Hematopoietic multipotent progenitor cell treated with erythropoietin and hydrocortisone succinate and interleukin-3 and kit ligand, for 4 days (in vitro differentiated cells): ENCODE measurements around the gene PIM3.
"Not testable (repeated sequence)": the region's sequence is repeated elsewhere in the genome, so short reads cannot be mapped to it uniquely, and the experiment has no call there.

Experiments used
- DNase-seq: peaks from one replicate; pipeline ENCODE4 v3.0.0-alpha.2; 2015

The PIM3 gene

DNA sequence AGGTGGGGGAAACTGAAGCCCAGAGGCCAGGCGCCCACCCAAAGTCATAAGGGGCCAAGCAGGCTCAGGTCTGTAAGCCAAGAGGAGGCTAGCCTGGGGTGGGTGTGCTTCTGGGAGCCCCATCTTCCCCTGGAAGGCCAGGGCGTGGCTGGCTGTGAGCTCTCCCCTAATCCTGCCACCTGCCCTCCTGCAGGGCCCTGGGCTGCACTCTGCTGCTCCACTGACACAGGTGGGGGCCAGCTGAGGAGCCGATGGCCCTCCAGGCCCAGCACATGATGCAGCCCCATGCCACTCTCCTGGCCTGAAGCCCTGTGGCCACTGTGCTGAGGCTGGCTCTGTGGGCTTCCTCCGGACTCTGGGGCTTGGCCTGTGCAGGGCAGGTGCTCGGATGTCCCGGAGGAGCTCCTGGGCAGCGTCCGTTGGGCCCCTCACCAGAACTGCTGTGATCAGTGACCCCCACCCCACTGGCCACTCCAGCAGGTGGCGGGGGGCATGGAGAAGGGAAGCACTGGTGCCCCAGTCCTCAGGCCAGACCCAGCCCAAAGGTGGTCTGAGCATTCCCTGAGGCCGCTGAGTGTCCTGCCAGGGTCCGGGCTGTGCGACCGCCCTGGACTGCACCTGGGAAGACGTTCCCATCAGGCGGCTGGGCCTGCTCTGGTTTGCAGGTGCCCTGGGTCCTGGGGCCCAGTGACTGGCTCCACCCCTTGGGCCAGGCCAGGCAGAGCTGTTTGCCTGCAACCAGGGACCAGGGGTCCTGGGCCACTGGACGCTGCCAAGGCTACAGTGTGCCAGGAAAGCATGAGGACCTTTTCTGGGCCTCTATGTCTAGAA lies 8.5 kb downstream of the PIM3 start:
- no peak for DNase-seq

DNA sequence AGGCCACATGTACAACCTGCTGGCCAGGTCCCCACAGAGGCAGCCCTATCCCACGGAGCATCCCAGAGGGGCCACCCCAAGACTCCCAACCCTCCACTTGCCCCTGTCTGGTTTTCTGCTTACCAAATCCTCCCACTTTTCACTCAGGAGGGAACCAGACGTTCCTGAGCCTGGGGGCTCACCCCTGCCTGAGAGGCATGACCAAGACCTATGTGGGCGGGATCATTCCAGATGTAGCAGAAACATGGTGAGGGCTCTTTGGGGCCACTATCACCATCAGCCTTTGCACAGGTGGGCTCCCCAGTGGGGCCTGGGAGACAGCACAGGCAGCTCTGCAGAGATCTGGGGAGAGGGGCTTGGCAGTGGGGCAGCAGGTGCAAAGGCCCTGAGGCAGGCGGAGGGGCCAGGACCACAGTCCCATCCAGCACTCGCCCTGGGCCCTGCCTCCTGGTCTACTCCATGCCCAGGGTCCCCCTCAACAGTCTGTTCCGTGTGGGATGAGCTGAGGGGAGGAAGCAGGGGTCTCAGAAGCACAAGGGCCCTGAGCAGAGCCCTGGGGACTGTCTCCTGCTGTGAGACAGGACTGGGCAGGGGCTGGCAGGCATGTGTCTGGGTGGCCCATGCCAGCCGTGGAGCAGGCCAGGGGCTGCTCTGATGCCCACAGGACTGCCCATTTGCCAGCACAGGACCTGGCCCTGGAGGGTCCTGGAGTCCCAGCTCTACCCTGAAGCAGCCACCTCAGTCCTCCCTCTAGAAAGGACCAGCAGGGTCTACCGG lies 9.4 kb downstream of the PIM3 start:
- no peak for DNase-seq

DNA sequence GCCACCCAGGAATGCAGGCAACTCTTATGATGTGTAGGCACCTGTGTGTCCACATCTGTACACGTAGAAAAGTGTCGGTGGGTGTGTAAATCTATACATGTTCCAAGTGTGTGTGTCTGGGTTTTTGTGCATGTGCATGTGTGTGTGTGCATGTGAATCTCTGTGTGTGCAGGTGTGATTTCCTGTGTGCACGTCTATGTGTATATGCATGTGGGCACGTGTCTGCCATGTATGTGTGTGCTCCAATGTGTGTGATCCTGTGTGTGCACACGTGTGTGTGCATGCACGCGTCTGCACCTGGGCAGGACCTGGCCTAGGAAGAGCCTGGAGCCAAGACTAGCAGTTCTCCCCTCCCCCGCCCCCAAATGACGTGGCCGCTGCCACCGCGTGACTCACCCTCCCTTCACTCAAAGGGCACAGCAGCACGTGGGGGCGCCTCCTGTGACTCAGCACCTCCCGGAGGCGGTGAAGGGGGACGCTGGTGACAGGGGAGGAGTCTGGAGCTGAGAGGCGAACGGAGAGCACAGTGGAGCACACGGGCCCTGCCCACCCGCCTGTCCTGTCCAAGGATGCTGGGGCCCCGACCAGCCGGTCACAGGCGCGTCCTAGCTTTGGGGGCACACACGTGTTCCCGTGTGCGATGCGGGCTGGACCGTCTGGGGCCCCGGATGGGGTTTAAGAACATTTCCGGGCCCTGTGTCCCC lies 10.1 kb downstream of the PIM3 start:
- peak; percentile 99 for DNase-seq

DNA sequence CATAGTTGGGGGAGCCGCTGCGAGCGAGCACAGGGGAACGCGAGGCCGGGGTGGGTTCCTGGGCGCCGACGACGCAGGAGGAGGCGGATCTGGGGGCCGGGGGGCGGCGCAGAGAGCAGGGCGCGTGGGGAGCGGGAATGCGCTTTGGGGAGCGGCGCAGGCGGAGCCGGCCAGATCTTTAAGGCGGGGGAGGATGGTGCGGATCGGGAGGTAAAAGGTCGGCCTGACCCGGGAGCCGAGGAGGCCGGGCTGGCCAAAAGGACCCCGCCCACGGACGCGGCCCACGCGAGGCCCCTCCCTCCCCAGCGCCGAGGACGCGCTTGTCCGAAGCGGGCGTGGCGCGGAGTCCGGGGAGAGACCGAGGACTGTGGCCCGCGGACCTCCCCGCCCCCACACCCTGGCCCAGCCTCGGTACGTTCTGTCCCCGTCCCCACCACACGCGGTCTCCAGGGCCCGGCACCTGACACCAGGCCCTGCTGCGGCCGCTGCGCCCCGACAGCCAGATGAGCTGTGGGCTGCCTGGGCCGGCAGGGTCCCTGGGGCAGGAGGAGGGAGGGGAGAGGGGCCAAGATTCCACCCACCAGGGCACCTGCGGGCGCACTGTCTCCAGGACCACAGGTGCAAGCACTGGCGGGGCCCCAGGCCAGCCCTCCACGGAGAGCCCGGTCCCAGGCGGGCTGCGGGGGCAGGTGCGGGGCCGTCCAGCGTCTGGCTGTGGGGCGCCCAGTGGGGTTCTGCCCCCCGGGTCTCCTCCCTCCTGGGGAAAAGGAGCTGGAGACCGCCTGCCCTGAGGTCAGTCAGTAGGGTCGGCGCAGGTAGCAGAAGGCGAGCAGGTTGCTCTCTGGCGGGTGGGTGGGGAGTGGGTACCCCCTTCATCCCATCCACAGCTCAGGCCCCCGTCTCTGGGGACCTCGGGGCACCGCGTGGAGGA lies 10.9 kb downstream of the PIM3 start:
- DNase-seq = peak; percentile 65

DNA sequence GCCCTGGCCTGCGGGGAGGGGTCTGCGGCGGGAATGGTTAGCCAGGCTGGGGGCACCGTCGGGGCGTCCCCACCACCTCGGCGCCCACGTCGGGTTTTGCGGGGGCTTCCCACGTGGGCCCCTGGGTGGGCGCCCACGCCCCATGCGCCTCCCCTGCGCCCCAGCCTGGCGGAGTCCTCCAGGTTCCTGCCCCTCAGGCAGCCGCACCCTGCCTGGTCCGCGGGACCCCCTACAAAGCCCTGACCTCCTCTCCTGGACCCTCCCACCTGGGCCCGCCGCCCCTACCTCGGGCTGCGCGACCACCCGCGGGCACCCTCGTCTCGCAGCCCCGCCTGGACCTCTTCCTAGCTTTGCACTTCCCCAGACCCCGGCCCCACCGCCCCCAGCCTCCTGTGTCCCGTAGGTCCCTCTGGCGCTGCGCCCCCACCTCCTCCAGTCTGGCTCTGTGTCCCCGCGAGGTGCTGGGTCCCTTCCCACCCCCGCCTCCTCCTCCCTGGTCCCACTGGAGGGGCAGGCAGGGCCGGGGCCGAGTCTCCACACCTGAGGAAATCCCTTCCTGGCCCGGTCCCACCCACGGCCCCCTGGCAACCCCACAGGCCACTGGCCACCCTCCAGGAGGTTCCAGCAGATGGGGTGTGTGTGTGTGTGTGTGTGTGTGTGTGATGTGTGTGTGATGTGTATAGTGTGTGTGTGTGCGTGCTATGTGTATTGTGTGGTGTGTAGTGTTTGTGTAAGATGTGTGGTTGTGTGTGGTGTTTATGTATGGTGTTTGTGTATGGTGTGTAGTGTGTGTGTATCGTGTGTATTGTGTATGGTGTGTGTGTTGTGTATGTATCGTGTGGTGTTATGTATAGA lies 11.8 kb downstream of the PIM3 start:
- DNase-seq = no peak

DNA sequence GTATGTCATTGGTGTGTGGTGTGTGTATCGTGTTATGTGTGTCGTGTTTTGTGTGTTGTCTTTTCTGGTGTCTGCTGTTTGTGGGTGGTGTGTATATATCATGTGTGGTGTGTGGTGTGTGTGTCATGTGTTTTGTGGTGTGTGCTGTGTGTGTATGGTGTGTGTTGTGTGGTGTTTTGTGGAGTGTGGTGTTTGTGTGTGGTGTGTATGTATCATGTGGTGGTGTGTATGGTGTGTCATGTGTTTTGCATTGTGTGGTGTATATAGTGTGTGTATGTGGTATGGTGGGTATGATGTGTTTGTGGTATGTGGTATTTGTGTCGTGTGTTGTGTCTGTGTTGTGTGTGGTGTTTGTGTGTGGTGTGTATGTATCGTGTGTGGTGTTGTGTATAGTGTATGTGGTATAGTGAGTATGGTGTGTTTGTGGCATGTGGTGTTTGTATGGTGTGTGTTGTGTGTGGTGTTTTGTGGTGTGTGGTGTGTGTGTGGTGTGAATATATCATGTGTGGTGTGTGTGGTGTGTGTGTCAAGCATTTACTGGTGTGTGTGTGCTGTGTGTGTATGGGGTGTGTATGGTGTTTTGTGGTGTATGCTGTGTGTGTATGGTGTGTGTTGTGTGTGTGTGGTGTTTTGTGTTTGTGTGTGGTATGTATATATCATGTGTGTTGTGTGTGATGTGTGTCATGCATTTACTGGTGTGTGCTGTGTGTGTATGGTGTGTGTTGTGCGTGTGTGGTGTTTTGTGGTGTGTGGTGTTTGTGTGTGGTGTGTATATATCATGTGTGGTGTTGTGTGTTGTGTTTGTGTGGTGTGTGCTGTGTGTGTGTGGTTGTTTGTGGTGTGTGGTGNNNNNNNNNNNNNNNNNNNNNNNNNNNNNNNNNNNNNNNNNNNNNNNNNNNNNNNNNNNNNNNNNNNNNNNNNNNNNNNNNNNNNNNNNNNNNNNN lies 12.7 kb downstream of the PIM3 start:
- DNase-seq = no peak

DNA sequence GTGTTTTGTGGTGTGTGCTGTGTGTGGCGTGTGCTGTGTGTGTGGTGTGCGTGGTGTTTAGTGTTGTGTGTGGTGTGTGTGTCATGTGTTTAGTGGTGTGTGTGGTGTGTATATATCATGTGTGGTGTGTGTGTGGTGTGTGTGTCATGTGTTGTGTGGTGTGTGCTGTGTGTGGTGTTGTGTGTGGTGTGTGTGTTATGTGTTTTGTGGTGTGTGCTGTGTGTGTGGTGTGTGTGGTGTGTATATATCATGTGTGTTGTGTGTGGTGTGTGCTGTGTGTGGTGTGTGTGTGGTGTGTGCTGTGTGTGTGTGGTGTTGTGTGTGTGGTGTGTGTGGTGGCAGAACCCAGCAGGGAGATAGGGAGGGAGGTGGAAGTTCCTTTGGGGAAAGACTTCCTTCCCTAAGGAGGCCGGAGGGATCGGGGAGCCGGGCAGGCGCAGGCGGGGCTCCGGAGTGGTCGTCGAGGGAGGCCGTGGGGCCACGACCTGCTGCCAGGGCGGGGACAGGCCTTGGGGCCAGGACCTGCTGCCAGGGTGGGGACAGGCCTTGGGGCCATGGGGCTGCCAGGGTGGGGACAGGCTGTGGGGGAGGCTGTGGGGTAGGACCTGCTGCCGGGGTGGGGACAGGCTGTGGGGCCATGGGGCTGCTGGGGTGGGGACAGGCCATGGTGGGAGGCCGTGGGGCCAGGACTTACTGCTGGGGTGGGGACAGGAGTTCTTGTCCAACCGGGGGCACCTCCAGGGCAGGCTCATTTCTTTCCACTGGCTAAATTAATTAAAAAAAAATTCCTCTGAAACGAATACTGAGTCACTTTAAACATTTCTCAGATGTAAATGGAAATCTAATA lies 15.2 kb downstream of the PIM3 start:
- DNase-seq = peak; percentile 40

DNA sequence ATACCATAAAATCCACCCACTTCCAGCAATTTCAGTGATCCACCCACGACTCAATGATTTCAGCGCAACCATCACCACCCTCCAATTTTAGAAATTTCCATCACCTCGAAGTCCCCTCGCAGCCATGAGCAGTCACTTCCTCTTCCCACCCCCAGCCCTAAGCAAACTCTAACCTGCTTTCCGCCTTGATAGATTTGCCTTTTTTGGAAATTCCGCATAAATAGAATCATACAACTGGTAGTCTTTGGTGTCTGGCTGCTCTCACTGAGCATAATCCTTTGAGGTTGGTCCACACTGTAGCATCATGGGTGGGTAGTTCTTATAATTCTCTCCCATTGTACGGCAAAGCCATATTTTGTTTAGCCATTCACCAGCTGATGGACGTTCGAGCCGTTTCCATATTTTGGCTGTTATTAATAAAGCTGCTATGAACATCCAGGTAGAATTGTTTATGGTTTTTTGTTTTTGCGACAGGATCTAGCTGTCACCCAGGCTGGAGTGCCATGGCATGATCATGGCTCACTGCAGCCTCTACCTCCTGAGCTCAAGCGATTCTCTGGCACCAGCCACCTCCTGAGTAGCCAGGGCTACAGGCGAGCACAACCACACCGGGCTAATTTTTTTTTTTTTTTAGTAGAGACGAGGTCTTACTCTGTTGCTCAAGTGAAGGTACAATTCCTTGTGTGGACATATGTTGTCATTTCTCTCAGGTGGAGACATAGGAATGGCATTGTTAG lies 16.0 kb downstream of the PIM3 start:
- no peak for DNase-seq

DNA sequence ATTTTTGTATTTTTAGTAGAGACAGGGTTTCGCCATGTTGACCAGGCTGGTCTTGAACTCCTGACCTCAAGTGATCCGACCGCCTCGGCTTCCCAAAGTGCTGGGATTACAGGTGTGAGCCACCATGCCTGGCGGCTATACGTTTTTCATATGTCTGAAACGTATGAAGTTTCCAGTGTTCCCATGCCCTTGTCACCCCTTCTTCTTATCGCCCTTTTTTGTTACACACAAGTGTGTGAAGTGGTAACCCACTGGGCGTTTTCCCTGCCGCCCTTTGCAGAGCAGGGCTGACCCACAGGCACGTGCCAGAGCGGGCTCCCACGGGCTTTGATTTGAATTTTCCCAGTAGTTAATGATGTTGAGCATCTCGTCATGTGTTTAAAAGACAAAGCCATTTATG lies 17.0 kb downstream of the PIM3 start:
- no peak for DNase-seq

DNA sequence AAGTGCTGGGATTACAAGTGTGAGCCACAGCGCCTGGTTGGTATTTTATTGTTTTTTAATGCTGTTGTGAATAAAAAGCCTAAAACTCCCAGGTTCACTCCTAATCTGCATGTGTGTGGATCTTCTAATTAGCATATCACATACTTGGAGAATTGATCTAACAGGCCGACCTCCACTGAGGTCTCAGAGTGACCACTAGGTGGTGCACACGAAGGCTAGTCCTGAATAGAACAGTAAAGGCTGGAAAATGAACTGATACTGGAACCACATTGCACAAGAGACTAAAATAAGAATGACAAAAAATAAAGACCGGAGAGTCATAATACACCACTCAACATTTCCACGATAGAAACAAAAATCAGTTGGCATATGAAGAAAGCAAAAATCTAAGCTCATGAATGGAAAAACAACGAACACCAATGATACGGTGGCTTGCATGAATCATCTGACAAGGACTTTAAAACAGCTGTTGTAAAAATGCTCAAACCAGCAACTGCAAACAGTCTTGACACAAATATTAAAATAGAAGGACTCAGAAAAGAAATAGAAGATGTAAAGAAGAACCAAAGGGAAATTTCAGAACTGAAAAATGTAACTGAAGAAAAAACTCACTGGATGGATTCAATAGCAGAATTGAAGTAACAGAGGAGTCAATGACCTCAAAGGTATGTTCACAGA lies 19.2 kb downstream of the PIM3 start:
- peak; percentile 78 for DNase-seq

DNA sequence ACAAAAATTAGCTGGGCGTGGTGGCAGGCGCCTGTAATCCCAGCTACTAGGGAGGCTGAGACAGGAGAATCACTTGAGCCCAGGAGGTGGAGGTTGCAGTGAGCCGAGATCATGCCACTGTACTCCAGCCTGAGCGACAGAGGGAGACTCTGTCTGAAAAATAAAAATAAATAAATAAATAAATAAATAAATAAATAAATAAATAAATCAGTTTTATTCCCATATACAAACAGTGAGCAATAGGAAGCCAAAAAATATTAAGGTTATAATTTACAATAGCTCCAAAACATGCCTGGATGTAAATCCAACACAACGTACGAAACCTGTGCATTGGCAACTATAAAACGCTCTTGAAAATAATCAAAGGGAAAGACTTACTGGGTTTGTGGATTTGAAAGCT lies 21.2 kb downstream of the PIM3 start:
- not testable (repeated sequence) for DNase-seq

DNA sequence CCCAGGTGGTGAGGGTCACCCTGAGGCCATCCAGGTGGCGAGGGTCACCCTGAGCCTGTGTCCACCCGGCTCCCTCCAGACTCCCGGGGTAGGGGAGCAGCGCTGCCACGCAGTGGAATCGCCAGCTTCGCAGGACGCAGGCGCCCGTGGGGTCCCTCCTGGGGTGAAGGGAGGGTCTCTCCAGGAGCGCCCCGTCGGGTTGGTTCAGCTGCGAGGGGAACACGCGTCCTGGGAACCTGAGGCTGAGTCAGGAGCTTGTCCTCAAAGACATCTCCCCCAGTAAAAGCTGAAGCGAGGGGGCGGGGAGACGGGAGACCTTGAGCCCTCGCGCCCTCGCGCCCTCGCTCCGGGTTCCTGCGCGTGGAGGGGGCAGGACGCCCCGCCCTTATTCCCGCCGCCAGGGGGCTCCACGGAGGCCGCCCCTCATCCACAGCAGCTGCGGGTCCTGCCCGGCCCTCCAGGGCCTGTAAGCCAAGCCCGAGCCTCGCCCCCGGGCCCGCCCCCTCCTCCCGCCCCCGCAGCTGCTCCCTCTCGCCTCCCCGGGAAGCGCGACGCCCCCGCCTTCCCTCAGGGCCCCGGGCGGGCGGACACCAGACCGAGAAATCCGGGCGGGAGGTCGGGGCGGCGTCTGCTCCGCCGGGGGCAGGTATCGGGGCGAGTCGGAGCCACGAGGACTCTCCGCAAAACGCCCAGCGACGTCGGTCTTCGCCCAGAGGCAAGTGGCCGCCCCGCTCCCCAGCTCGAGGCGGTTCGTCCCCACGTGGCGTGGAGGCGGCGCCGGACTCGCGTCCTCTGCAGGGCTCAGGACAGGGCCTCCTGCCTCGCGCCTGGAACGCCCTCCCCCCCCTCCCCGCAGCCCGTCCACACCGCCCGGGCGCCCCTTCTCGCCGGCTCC lies 22.8 kb downstream of the PIM3 start:
- peak; percentile 55 for DNase-seq

DNA sequence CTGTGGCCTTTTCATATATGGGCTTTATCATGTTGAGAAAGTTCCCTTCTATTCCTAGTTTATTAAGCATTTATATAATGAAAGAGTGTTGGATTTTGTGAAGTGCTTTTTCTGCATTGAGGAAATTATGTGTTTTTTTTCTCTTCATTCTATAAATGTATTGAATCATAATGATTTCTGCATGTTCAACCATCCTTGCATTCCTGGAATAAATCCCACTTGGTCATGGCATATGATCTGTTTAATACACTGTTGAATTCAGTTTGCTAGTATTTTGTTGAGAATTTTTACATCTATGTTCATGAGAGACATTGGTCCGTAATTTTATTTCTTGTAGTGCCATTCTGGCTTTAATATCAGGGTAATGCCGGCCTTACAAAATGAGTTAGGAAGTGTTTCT lies 25.8 kb downstream of the PIM3 start:
- no peak for DNase-seq

DNA sequence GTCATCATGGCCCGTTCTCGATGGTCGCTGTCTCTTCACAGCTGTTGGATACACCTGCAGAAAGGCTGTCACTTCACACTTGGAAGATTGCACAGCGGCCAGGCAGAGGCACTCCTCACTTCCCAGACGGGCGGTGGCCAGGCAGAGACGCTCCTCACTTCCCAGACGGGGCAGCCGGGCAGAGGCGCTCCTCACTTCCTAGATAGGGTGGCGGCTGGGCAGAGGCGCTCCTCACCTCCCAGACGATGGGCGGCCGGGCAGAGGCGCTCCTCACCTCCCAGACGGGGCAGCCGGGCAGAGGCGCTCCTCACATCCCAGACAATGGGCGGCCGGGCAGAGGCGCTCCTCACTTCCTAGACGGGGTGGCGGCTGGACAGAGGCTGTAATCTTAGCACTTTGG lies 29.3 kb downstream of the PIM3 start:
- DNase-seq = not testable (repeated sequence)

DNA sequence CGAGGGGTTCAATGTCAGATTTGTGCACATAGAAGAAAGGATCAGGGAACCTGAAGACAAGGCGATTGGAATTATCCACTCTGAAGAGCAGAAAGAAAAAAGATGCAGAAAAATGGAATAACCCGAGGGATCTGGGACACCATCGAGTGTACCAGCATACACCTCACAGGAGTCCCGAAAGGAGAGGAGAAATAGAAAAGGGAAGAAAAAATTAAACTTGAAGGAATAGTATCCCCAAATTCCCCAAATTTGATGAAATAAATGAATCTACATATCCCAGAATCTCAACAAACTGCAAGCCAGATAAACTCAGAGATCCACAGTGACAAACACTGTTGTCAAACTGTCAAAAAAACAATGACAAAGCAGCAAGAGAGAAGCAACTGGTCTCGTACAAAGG lies 30.6 kb downstream of the PIM3 start:
- DNase-seq = no peak

DNA sequence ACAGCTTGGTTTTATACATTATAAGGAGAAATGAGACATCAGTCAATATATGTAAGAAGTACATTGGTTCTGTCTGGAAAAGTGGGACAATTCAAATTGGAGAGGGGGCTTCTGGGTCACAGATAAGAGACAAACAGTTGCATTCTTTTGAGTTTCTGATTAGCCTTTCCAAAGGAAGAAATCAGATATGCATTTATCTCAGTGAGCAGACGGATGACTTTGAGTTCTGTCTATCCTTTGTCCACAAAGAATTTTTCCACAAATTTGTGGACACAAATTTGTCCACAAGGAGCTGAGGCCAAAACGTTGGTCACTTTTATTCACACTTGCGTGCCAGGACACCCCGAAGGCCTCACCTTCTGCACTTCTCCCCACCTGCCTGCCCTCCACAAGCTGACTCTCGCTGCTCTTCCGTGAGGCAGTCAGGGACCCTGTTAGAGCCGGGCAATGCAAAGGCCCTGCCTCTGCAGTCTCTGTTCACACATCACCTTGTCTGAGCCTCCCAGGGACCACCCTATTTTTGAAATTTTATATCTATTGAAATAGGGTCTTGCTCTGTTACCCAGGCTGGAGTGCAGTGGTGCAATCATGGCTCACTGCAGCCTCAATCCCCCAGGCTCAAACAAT lies 31.4 kb downstream of the PIM3 start:
- DNase-seq = no peak
